SK-N-SH (cell line): Measurements from ENCODE around the gene GCDH. TPM values are rescaled to one million over a fixed set of nuclear protein-coding genes. Genes with fewer than 3 reads are reported as not detected.

ENCODE experiments used
- CTCF ChIA-PET: fragments of 300-600, 350-600 bp; formaldehyde crosslinking; extraction: SDS; loops from one replicate; lab custom pipeline; 2021; lab: Yijun Ruan, JAX
- POLR2A ChIA-PET: fragments of 350-600 bp; sonication (Branson Sonifier 250); formaldehyde crosslinking; extraction: SDS; loops from one replicate; lab custom pipeline; 2020; ENCODE audit warnings: antibody characterized with exemption, inconsistent platforms; lab: Yijun Ruan, JAX
- DNase-seq: peaks from one replicate; pipeline ENCODE4 v3.0.0; 2012
- H2AFZ ChIP-seq: fragments of 200-600 bp; sonication (generic); 2 replicates; pipeline ENCODE4 v1.8.1; 2016; ENCODE audit warnings: antibody characterized with exemption, mild to moderate bottlenecking, low read depth
- H3F3A ChIP-seq: fragments of 200-600 bp; sonication (generic); replicated peaks from 2 replicates; pipeline ENCODE3; 2016; ENCODE audit warnings: antibody characterized with exemption, mild to moderate bottlenecking; ENCODE audit not compliant: insufficient read depth
- H3K27ac ChIP-seq, 2 experiments: fragments of 200-500 bp in 1 of 2; fragments of 200-600 bp in 1 of 2; sonication (Bioruptor generic) in 1 of 2; sonication (generic), shearing (Covaris generic) in 1 of 2; 2 replicates each; pipeline versions ENCODE4 v1.5.1 to v1.6.1; 2014 to 2016; ENCODE audit warnings: low read depth in 2 of 2, inconsistent platforms in 1 of 2, low read length in 1 of 2, mild to moderate bottlenecking in 1 of 2, mixed read lengths in 1 of 2
- H3K27me3 ChIP-seq: fragments of 200-600 bp; sonication (generic), shearing (Covaris generic); 2 replicates; pipeline ENCODE4 v1.6.1; 2016; ENCODE audit warnings: mixed run types; ENCODE audit not compliant: insufficient read depth
- H3K36me3 ChIP-seq, 2 experiments: fragments of 200-500 bp in 1 of 2; fragments of 200-600 bp in 1 of 2; sonication (Bioruptor generic) in 1 of 2; sonication (generic) in 1 of 2; replicated peaks in 1 of 2; 2 replicates each; pipeline versions ENCODE3 to v1.5.1; 2014 to 2016; ENCODE audit warnings: low read length in 1 of 2, mild to moderate bottlenecking in 1 of 2; ENCODE audit not compliant: insufficient read depth in 2 of 2, control insufficient read depth in 1 of 2
- H3K4me1 ChIP-seq, 2 experiments: fragments of 200-500 bp in 1 of 2; fragments of 200-600 bp in 1 of 2; sonication (Bioruptor generic) in 1 of 2; sonication (generic), shearing (Covaris generic) in 1 of 2; 2 replicates each; pipeline versions ENCODE4 v1.5.1 to v1.6.1; 2014 to 2016; ENCODE audit warnings: low read depth in 1 of 2, low read length in 1 of 2, mixed run types in 1 of 2; ENCODE audit not compliant: insufficient read depth in 2 of 2, control insufficient read depth in 1 of 2
- H3K4me2 ChIP-seq: fragments of 200-600 bp; sonication (generic), shearing (Covaris generic); 2 replicates; pipeline ENCODE4 v1.6.1; 2017; ENCODE audit warnings: mixed run types
- H3K4me3 ChIP-seq, 2 experiments: fragments of 200-500 bp in 1 of 2; fragments of 200-600 bp in 1 of 2; sonication (Bioruptor generic) in 1 of 2; sonication (generic), shearing (Covaris generic) in 1 of 2; 2 replicates each; pipeline versions ENCODE4 v1.5.1 to v1.8.1; 2014 to 2016; ENCODE audit warnings: low read depth in 2 of 2, inconsistent platforms in 1 of 2, low read length in 1 of 2, mild to moderate bottlenecking in 1 of 2, mixed read lengths in 1 of 2, moderate library complexity in 1 of 2
- H3K79me2 ChIP-seq: fragments of 200-600 bp; sonication (generic); 2 replicates; pipeline ENCODE4 v1.8.1; 2017; ENCODE audit warnings: mild to moderate bottlenecking; ENCODE audit not compliant: insufficient read depth
- H3K9ac ChIP-seq: fragments of 200-600 bp; sonication (generic); 2 replicates; pipeline ENCODE4 v1.6.1; 2017; ENCODE audit warnings: mixed run types
- H3K9me2 ChIP-seq: fragments of 200-600 bp; sonication (generic); 2 replicates; pipeline ENCODE4 v1.6.1; 2017; ENCODE audit warnings: mixed run types
- H3K9me3 ChIP-seq: fragments of 200-600 bp; sonication (generic); 2 replicates; pipeline ENCODE4 v1.6.1; 2017; ENCODE audit warnings: mixed run types, mild to moderate bottlenecking, moderate library complexity
- H4K20me1 ChIP-seq: fragments of 200-600 bp; sonication (generic); 2 replicates; pipeline ENCODE4 v1.6.1; 2017; ENCODE audit warnings: mild to moderate bottlenecking, mixed run types; ENCODE audit not compliant: insufficient read depth
- JUND ChIP-seq: IDR thresholded peaks from 2 replicates; pipeline ENCODE4 v1.4.0; 2012
- MEF2A ChIP-seq: IDR thresholded peaks from 2 replicates; pipeline ENCODE4 v1.4.0; 2012; ENCODE audit warnings: low read depth, borderline replicate concordance
- POLR2AphosphoS5 ChIP-seq: IDR thresholded peaks from 2 replicates; pipeline ENCODE4 v1.6.1; 2012; ENCODE audit warnings: low read depth, low read length
- RFX5 ChIP-seq: IDR thresholded peaks from 2 replicates; pipeline ENCODE4 v1.6.1; 2012; ENCODE audit warnings: mild to moderate bottlenecking, improper control_type of control experiment, low read length
- WGBS: methylation state at CpG from one replicate; pipeline ENCODE4 v1.1.6; 2017; ENCODE audit warnings: low lambda C conversion rate; 5-methylcytosine and 5-hydroxymethylcytosine counted together
- polyA plus RNA-seq, 3 experiments: library from polyadenylated mRNA; depleted of rRNA; stranded (reverse); fragments of >200 nt; gene quantifications; 2 replicates each; pipeline ENCODE4 v1.2.3, GENCODE V29; 2012
- TF ChIP-seq, protein P1 (sequence below): fragments of 150-350 bp; IDR thresholded peaks from 2 replicates; pipeline ENCODE4 v1.6.1; 2017; ENCODE audit warnings: antibody characterized with exemption, low read length, low read depth, borderline replicate concordance
- TF ChIP-seq, protein P2 (sequence below): IDR thresholded peaks from 2 replicates; pipeline ENCODE4; 2012

GCDH gene
- polyA plus RNA-seq, 1 of the 3 experiments (the other 2 are of a cell fraction), result 29.4 TPM

DNA sequence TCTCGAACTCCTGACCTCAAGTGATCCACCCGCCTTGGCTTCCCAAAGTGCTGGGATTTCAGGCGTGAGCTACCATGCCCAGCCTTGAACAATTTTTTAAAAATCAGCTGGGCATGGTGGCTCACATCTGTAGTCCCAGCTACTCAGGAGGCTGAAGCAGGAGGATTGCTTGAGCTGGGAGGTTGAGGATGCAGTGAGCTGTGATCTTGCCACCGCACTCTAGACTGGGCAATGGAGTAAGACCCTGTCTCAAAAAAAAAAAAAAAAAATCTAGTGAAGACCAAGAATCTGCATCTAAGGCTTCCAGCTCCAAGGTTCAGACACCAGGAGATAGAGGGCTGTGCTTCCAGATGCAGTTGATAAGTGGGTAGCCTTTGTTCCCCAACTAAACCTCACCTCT lies 26.8 kb upstream of the GCDH start:
- Histone ChIP-seq H3K27me3 (no peaks in the 10 kb centered on the region), H3K79me2 (no peaks in the 10 kb centered on the region), H3K9ac (no peak overlapping the region), H3F3A (peaks cover 4% of the 10 kb centered on the region), H4K20me1 (no peaks in the 10 kb centered on the region), H3K4me2 (no peak overlapping the region), H3K4me1 (no peaks in the 10 kb centered on the region), H3K36me3 (no peaks in the 10 kb centered on the region), H2AFZ (no peak overlapping the region), H3K9me3 (no peaks in the 10 kb centered on the region), H3K27ac (no peak overlapping the region), H3K4me3 (no peak overlapping the region)
- no peak for DNase-seq
- POLR2A ChIA-PET, result no interaction called here
- CTCF ChIA-PET, result interaction anchor here (1.3 to 7.9 kb wide), 3 partner anchors 9 to 104 kb away, joined by 3 to 69 read pairs (median 6); no protein-coding TSS in a partner anchor
- WGBS, result 87% methylated on average over 4 of the region's 4 CpGs
- TF ChIP-seq RFX5, result no peak
- TF ChIP-seq, protein P1, sequence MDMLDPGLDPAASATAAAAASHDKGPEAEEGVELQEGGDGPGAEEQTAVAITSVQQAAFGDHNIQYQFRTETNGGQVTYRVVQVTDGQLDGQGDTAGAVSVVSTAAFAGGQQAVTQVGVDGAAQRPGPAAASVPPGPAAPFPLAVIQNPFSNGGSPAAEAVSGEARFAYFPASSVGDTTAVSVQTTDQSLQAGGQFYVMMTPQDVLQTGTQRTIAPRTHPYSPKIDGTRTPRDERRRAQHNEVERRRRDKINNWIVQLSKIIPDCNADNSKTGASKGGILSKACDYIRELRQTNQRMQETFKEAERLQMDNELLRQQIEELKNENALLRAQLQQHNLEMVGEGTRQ, result no peak
- TF ChIP-seq POLR2AphosphoS5, result no peak
- TF ChIP-seq JUND, result no peak
- TF ChIP-seq, all 33 proteins: peak for 0
- no peaks in the 10 kb centered on the region for H3K9me2 ChIP-seq

DNA sequence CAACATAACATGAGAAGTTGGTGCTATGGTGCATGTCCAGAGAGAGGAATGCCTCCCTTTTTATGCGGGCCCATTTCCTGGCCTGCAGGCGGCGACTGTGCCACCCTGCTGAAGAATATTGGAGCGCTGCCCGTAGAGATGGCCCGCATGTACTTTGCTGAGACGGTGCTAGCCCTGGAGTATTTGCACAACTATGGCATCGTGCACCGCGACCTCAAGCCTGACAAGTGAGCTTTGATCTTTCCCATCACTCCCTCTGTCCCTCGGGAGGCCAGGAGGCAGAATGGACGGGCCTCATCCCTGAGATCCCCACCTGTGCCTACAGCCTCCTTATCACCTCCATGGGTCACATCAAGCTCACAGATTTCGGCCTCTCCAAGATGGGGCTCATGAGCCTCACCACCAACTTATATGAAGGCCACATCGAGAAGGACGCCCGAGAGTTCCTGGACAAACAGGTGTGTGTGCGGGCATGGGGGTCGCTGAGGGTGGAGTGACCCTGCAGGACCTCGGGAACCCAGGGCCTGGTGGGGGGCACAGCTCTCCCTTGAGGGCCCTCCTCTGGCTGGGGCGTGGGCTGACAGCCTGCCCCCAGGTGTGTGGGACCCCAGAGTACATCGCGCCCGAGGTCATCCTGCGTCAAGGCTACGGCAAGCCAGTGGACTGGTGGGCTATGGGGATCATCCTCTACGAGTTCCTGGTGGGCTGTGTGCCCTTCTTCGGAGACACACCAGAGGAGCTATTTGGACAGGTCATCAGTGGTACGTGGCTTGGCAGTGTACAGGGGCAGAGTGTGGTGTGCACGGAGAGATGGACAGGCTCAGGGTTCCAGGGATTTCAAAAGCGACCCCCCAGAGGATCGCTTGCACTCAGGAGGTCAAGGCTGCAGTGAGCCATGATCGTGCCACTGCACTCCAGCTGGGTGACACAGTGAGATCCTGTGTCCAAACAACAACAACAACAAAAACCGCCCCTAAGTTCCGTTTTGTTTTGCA lies 25.9 kb upstream of the GCDH start:
- Histone ChIP-seq H3K9me2 (no peaks in the 10 kb centered on the region), H3K79me2 (no peaks in the 10 kb centered on the region), H3K27me3 (no peaks in the 10 kb centered on the region), H3F3A (peaks cover 4% of the 10 kb centered on the region), H3K36me3 (no peaks in the 10 kb centered on the region), H3K9ac (no peak overlapping the region), H3K9me3 (no peaks in the 10 kb centered on the region), H3K4me1 (no peaks in the 10 kb centered on the region), H3K4me3 (no peak overlapping the region), H3K4me2 (no peak overlapping the region), H3K27ac (no peak overlapping the region), H4K20me1 (no peaks in the 10 kb centered on the region), H2AFZ (no peak overlapping the region)
- no peak for DNase-seq
- TF ChIP-seq MEF2A, result no peak
- TF ChIP-seq, protein P2, sequence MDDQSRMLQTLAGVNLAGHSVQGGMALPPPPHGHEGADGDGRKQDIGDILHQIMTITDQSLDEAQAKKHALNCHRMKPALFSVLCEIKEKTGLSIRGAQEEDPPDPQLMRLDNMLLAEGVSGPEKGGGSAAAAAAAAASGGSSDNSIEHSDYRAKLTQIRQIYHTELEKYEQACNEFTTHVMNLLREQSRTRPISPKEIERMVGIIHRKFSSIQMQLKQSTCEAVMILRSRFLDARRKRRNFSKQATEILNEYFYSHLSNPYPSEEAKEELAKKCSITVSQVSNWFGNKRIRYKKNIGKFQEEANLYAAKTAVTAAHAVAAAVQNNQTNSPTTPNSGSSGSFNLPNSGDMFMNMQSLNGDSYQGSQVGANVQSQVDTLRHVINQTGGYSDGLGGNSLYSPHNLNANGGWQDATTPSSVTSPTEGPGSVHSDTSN, result no peak
- WGBS, result 90% methylated on average over 25 of the region's 34 CpGs
- ChIA-PET CTCF (interaction anchor here (0.7 to 7.9 kb wide), 4 partner anchors 8 to 39 kb away, joined by 3 to 69 read pairs (median 3); no protein-coding TSS in a partner anchor), POLR2A (interaction anchor here (1.0 kb wide), 1 partner anchor 12 kb away, joined by 4 read pairs; no protein-coding TSS in a partner anchor)
